ENCODE results near the gene CXXC4.

CXXC4 gene

GRCh38 chr4:104494822-104495559, at the start of gene CXXC4:
TSS of gene CXXC4 (minus strand) at chr4:104494894. CDS start at chr4:104491802, 3,092 bp downstream.
- TF ChIP-seq CTCF (conservative IDR thresholded peaks at IDR 0.05) = no peak
- peak within 1 kb of the TSS; percentile 63 for H3K27ac ChIP-seq

GRCh38 chr4:104533156-104533555, 38.5 kb upstream of the CXXC4 start:
- no peak overlapping the region for H3K27ac ChIP-seq
- no peak for TF ChIP-seq CTCF (conservative IDR thresholded peaks at IDR 0.05)

- no peak overlapping the region for H3K27ac ChIP-seq
- TF ChIP-seq CTCF (conservative IDR thresholded peaks at IDR 0.05) = no peak
Measured at GRCh38 chr4:104532677-104533076, 38.0 kb upstream of the CXXC4 start.

GRCh38 chr4:104531390-104531789, 36.7 kb upstream of the CXXC4 start:
- peak; percentile 48 for TF ChIP-seq CTCF (conservative IDR thresholded peaks at IDR 0.05)
- H3K27ac ChIP-seq = no peak overlapping the region

- H3K27ac ChIP-seq = no peak overlapping the region
- no peak for TF ChIP-seq CTCF (conservative IDR thresholded peaks at IDR 0.05)
Measured at GRCh38 chr4:104530426-104530825, 35.7 kb upstream of the CXXC4 start.

- H3K27ac ChIP-seq = no peak overlapping the region
- no peak for TF ChIP-seq CTCF (conservative IDR thresholded peaks at IDR 0.05)
Measured at GRCh38 chr4:104524591-104524990, 29.9 kb upstream of the CXXC4 start.

- H3K27ac ChIP-seq = no peak overlapping the region
- TF ChIP-seq CTCF (conservative IDR thresholded peaks at IDR 0.05) = no peak
Measured at GRCh38 chr4:104524026-104524425, 29.3 kb upstream of the CXXC4 start.

Data from VCaP (cell line).